MCF 10A (cell line): ENCODE results near the gene ETV1. TPM values are rescaled to one million over a fixed set of nuclear protein-coding genes. Genes with fewer than 3 reads are reported as not detected.

Source experiments
- Bru-seq: library from RNA; stranded (reverse); fragments of 400-500 nt; gene quantifications from one replicate; lab custom pipeline; 2021; lab: Mats Ljungman, UMichigan
- BruChase-seq, 2 experiments: library from RNA; stranded (reverse); fragments of 400-500 nt; gene quantifications; one replicate each; lab custom pipeline; 2021; lab: Mats Ljungman, UMichigan
- BruUV-seq: library from RNA; stranded (reverse); fragments of 400-500 nt; replicated peaks from 2 replicates; lab custom pipeline; 2021; lab: Mats Ljungman, UMichigan
- CTCF ChIA-PET: fragments of 300-600 bp; sonication (Branson Sonifier 250); formaldehyde crosslinking; extraction: SDS; loops from one replicate; lab custom pipeline; 2021; ENCODE audit warnings: antibody characterized with exemption, inconsistent platforms; lab: Yijun Ruan, JAX
- POLR2A ChIA-PET: fragments of 300-600, 350-650 bp; sonication (Branson Sonifier 250); formaldehyde crosslinking; extraction: SDS; loops from one replicate; lab custom pipeline; 2020; ENCODE audit warnings: antibody characterized with exemption, inconsistent platforms; lab: Yijun Ruan, JAX
- DNase-seq: peaks from one replicate; pipeline ENCODE4 v3.0.0-alpha.2; 2018; ENCODE audit not compliant: unreplicated experiment
- H3K27ac Mint-ChIP-seq: one replicate; pipeline ENCODE4 v1.8.0; 2022; ENCODE audit warnings: mild to moderate bottlenecking, low read depth, mixed read lengths; ENCODE audit not compliant: unreplicated experiment
- H3K27me3 Mint-ChIP-seq: one replicate; pipeline ENCODE4 v1.8.0; 2022; ENCODE audit warnings: mixed read lengths; ENCODE audit not compliant: insufficient read depth, unreplicated experiment
- H3K36me3 Mint-ChIP-seq: one replicate; pipeline ENCODE4 v1.8.0; 2022; ENCODE audit warnings: mild to moderate bottlenecking, moderate library complexity, mixed read lengths; ENCODE audit not compliant: insufficient read depth, unreplicated experiment
- H3K4me1 Mint-ChIP-seq: one replicate; pipeline ENCODE4 v1.8.0; 2022; ENCODE audit warnings: mixed read lengths; ENCODE audit not compliant: insufficient read depth, unreplicated experiment
- H3K4me3 Mint-ChIP-seq: one replicate; pipeline ENCODE4 v1.8.0; 2022; ENCODE audit warnings: mild to moderate bottlenecking, moderate library complexity, mixed read lengths; ENCODE audit not compliant: unreplicated experiment
- H3K9me3 Mint-ChIP-seq: one replicate; pipeline ENCODE4 v1.8.0; 2022; ENCODE audit warnings: mixed read lengths; ENCODE audit not compliant: unreplicated experiment
- intact Hi-C: fragments of 100-400 bp; cut with micrococcal nuclease; formaldehyde crosslinking; loops from 2 replicates; pipeline ENCODE4 v1.14.1; 2022
- long read RNA-seq: library from polyadenylated mRNA; stranded (forward); transcript quantifications from one replicate; pipeline ENCODE4 v2.0.0, GENCODE V29; 2022
- total RNA-seq: library from RNA; stranded (reverse); gene quantifications from 2 replicates; pipeline ENCODE4 v1.2.3, GENCODE V29; 2022
- TF ChIP-seq, protein P1 (sequence below): fragments of 200-600 bp; IDR thresholded peaks from one replicate; pipeline ENCODE4 v1.8.0; 2022; ENCODE audit warnings: antibody characterized with exemption, mild to moderate bottlenecking; ENCODE audit not compliant: unreplicated experiment

Gene ETV1
- total RNA-seq, result 5.9 and 6.9 TPM in 2 replicates
- percentile 48 among the genes with signal in this experiment for Bru-seq, nascent RNA
- percentile 46 among the genes with signal in this experiment for BruChase-seq, experiment 1, labeled RNA remaining after a 6-hour chase
- percentile 38 among the genes with signal in this experiment for BruChase-seq, experiment 2, labeled RNA remaining after a 2-hour chase
- long read RNA-seq, full-length matches to known transcripts, result 2 of 11 reads
- long read RNA-seq, partial matches to known transcripts, result 5 of 11 reads
- long read RNA-seq, other reads (novel, unspliced or antisense), result 4 of 11 reads

DNA sequence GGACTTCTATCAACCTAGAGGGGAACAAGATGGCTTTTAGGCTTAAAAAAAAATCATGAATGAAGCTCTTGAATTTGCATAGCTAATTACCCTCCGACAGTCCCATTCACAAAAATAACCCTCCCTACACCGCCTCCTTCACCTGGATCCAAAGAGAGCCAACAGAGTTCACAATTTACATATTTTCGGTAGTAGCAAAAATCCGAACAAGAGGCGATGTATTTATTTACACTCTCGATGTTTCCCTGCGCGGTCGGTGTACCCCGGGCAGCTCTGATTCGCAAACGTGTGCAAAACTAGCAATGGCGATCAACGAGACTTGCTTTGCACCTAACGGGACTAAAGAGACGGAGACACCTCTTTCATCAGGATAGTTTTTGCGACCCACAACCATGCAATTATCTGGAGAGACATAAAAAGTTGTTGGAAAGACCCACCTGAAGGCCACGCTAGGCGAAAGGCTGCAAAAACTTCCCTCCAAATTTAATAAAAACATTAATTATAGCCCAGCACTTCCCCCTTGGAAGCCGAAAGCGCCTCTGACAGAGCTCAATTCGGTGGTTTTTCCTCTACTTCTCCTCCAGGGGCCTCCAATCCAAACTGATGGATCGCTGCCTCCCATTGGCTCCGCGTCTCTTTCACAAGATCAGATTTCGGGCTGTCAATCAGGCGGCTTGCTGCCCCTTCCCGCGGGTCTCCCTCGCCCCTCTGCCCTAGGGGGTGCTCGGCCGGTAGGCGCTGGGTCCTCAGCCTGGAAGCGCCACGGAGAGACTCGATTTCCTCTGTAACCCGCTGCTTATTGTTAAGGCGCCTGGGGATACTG is at the start of gene ETV1:
TSS of gene ETV1 (minus strand) at position 541 of the 823 bp plus-strand sequence. CDS start 614 bp downstream, outside the sequence.
- CTCF ChIA-PET, result interaction anchor here (0.6 to 3.5 kb wide), 30 partner anchors 9 to 1355 kb away, joined by 3 to 29 read pairs (median 3); no protein-coding TSS in a partner anchor
- POLR2A ChIA-PET, result interaction anchor here (0.6 to 2.6 kb wide), 8 partner anchors 9 to 1588 kb away, joined by 3 to 30 read pairs (median 3); no protein-coding TSS in a partner anchor
- Mint-ChIP-seq H3K27me3 (no peaks in the 10 kb centered on the region), H3K36me3 (no peaks in the 10 kb centered on the region), H3K27ac (no peak within 1 kb of the TSS), H3K4me1 (no peaks in the 10 kb centered on the region), H3K9me3 (no peaks in the 10 kb centered on the region), H3K4me3 (no peak within 1 kb of the TSS)
- no TSS peak for BruUV-seq
- TF ChIP-seq, protein P1, sequence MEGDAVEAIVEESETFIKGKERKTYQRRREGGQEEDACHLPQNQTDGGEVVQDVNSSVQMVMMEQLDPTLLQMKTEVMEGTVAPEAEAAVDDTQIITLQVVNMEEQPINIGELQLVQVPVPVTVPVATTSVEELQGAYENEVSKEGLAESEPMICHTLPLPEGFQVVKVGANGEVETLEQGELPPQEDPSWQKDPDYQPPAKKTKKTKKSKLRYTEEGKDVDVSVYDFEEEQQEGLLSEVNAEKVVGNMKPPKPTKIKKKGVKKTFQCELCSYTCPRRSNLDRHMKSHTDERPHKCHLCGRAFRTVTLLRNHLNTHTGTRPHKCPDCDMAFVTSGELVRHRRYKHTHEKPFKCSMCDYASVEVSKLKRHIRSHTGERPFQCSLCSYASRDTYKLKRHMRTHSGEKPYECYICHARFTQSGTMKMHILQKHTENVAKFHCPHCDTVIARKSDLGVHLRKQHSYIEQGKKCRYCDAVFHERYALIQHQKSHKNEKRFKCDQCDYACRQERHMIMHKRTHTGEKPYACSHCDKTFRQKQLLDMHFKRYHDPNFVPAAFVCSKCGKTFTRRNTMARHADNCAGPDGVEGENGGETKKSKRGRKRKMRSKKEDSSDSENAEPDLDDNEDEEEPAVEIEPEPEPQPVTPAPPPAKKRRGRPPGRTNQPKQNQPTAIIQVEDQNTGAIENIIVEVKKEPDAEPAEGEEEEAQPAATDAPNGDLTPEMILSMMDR, result peak; percentile 33
- intact Hi-C loops, result loop anchor here (1.0 to 5.0 kb wide), 6 partner anchors 69 to 707 kb away; no protein-coding TSS in a partner anchor
- DNase-seq, result peak; percentile 82

- DNase-seq, result no peak
- Mint-ChIP-seq H3K9me3 (no peaks in the 10 kb centered on the region), H3K4me3 (no peak overlapping the region), H3K4me1 (no peaks in the 10 kb centered on the region), H3K36me3 (no peaks in the 10 kb centered on the region), H3K27me3 (no peaks in the 10 kb centered on the region), H3K27ac (no peak overlapping the region)
- intact Hi-C loops, result no loop called here
- BruUV-seq, result no TSS peak
- POLR2A ChIA-PET, result no interaction called here
- TF ChIP-seq, protein P1, result no peak
- CTCF ChIA-PET, result interaction anchor here (0.7 kb wide), 1 partner anchor 42 kb away, joined by 4 read pairs; no protein-coding TSS in a partner anchor
Measured at GRCh38 chr7:14024406-14024805, 34.9 kb upstream of the ETV1 start.

DNA sequence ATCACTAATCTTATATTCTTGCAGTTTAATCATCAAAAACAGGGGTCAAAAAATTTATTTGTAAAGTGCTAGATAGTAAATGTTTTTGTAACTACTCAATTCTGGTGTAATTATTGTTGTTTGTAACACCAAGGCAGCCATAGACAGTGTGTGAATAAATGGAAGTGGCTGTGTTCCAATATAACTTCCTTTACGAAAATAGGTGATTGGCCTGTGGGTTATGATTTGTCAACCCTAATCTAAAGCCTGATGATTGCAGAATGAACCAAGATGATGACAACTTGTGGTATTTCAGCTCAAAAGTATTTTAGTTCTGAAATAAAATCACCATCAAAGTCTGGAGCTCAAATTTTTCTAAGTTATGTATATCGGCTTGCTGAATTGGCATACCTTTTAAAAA is 34.4 kb upstream of the ETV1 start:
- Mint-ChIP-seq H3K4me3 (no peak overlapping the region), H3K27ac (no peak overlapping the region), H3K27me3 (no peaks in the 10 kb centered on the region), H3K4me1 (no peaks in the 10 kb centered on the region), H3K36me3 (no peaks in the 10 kb centered on the region), H3K9me3 (no peaks in the 10 kb centered on the region)
- intact Hi-C loops, result no loop called here
- TF ChIP-seq, protein P1, result no peak
- no peak for DNase-seq
- ChIA-PET CTCF (no interaction called here), POLR2A (no interaction called here)
- no TSS peak for BruUV-seq

DNA sequence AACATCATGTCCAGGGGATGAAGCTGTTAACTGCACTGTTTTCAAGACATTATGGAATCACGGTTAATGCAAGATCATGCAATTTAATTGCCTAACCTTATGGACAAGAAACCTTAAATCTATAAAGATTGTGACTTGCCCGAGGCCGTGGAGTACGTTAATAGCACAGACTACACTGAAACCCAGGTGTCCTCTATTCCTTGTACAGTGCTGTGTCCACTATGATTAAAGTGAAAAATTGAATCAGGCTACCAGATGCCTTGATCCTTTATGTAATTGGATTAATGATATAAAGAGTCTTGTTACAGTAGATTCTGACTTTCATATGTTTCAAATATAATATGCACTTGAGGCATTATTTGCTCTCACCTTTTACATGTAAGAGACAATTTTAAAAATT is 33.9 kb upstream of the ETV1 start:
- intact Hi-C loops, result no loop called here
- H3K27me3 Mint-ChIP-seq, result no peaks in the 10 kb centered on the region
- no TSS peak for BruUV-seq
- H3K9me3 Mint-ChIP-seq, result no peaks in the 10 kb centered on the region
- no peak overlapping the region for H3K27ac Mint-ChIP-seq
- H3K36me3 Mint-ChIP-seq, result no peaks in the 10 kb centered on the region
- POLR2A ChIA-PET, result interaction anchor here (0.6 to 1.2 kb wide), 3 partner anchors 22 to 1349 kb away, joined by 3 read pairs; partner anchors contain the start of gene ETV1
- TF ChIP-seq, protein P1, result no peak
- no peak overlapping the region for H3K4me3 Mint-ChIP-seq
- CTCF ChIA-PET, result interaction anchor here (2.6 kb wide), 1 partner anchor 34 kb away, joined by 5 read pairs; the partner anchor contains the start of gene ETV1
- H3K4me1 Mint-ChIP-seq, result no peaks in the 10 kb centered on the region
- no peak for DNase-seq
